Stimulated activated CD4-positive, alpha-beta T cell treated with anti-CD3 and anti-CD28 coated beads, TNF-alpha, amount 100 ng/mL, for 1 hour (primary cell): ENCODE results near the gene ADAP1.
"Not testable (repeated sequence)": the region's sequence is repeated elsewhere in the genome, so short reads cannot be mapped to it uniquely, and the experiment has no call there.

ENCODE experiments used
- DNase-seq, 3 donors: peaks; one replicate each; pipeline ENCODE4 v3.0.0-alpha.2; 2020; ENCODE audit warnings: low read depth in 3 of 3, low spot score in 1 of 3

ADAP1 gene

GRCh38 chr7:960269-960871, 5.9 kb upstream of the ADAP1 start:
- no peak for DNase-seq

DNA sequence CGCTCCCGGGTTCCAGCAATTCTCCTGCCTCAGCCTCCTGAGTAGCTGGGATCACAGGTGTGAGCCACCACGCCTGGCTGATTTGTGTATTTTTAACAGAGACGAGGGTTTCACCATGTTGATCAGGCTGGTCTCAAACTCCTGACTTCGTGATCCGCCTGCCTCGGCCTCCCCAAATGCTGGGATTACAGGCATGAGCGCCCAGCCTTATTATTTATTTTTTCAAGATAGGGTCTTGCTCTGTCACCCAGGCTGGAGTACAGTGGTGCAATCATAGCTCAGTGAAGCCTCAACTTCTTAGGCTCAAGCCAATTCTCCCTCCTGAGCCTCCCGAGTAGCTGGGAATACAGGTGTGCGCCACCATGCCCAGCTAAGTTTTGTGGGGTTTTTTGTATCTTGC, 5.3 kb upstream of the ADAP1 start:
- DNase-seq, result not testable (repeated sequence)

DNA sequence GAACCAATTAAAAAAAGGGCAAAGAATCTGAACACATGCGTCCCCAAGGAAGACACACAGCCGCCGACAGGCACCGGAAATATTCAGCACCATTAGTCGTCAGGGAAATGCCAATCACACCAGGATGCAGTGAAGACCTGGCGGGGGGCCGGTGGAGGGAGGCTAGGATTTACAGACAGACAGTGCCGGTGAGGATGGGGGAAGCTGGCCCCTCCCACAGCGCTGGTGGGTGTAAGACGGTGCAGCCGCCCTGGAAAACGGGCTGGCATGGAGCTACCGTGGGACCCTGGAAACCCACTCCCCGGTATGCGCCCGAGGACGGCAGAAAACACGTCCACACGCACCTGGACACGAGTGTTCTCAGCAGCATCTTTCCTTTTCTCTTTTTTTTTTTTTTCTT, 4.8 kb upstream of the ADAP1 start:
- DNase-seq, result no peak

DNA sequence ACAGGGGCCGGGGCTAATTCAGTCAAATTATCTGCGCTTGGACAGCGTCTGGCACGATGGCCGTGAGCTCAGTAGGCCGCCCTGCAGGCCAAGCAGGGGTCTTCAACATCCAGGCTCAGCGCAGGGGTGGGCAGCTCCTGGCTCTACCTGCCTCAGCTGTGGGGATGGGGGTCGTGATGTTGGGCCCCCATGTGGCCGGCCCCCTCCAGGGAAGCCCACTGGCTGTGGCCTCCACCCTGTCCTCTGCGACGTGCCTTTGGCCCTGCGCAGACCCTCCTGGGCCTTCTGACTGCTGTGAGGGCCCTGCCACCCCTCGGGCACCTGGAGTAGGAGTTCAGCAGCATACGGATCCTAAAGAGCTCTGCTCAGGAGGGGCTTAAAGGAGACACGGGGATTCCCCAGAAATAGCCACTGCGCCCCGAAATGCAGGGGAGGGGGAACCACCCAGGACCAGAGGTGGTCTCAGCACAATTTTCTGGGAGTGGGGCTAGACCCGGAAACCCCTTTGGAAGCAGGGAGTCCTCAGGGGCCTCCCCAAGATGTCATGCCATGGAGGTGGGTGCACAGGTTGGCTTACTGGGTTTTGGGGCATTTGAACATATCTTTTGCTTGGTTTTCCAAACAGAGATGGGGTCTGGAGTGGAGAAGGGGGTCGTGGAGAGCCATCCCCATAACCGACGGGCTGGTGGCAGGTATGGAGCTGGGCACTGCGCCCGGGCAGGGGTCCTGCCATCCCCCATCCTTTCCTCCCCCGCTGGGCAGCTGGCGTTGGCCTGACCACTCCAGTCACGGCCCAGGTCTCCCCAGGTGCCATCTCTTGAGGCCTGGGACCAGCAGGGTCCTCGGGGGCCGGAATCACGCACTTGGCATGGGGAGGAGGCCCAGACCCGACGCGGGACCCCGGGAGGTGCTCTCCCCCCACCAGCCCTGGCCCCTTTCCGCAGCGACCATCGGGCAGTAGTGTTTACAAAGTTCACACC, 4.0 kb upstream of the ADAP1 start:
- no peak for DNase-seq

DNA sequence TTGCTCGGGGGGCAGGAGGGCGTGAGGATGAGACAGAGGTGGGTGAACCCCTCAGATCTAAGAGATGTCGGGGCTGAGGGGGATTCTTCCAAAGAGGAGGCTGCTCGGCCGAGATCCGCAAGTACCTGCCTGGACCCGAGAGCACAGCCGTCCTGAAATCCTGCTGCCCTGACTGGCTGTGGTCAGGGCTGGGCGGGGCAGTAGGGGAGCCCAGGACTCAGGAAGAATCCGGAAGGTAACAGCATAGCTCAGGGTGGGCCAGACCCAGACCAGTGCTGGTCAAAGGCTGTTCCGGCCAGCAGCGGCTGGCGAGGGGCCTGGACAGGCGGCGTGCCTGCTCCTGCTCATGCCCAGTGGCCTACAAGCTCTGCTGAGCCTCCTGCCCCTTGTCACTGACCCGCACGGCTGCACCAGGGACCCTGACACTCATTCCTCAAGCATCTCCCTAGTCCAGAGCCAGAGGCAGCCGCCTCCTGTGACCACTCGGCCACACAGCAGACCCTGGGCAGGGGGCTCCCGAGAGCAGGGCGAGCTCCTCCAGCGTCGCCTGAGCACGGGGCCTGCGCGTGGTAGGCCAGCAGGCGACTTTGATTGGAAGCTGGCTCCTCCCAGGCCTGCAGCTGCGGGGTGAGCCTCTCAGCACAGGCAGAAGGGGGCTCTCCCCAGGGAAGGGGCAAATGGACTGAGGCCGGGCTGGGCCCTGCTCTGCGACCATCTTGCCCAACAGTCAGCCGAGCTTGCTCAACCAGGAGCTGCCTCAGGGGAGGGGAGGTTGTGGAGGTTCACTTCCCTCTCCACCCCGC, 3.1 kb upstream of the ADAP1 start:
- no peak for DNase-seq

- no peak for DNase-seq
Observed at GRCh38 chr7:956031-956430, 1.6 kb upstream of the ADAP1 start.

DNA sequence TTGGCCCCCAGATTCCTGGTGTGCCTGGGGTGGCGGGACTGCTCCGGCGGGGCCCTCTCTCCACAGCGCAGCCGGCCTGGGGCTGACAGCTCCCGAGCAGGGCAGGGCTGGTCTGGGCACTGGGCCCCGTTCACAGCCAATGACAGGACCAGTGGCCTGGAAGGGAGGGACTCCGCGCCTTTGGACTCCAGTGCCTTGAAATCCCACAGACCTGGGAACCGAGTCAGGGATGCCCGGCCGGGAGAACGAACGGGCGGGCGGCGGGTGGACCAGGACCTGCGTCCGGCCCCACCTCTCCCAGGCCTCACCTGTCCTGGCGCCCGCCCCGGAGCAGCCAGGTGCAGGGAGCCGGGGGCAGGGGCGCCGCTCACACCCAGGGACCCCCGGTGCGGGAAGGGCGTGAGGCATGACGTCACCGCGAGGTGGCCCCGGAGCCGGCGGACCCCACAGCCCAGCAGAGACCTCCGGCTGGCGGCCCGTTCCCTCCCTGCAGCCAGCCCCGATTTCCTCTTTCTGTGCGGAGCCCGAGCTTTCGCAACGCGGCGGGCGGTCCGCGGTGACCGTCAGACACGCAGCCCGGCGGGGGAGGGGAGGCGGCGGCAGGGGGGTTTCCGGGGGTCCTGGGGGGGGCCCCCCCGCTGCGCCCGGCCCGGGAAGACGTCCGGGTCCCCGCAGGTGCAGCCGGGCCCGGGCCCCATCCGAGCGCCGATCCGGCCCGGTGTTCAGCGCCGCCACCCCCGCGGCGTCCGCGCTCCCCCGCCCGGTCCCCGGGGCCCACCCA, 743 bp downstream of the ADAP1 start:
- DNase-seq, result no peak

- DNase-seq, result no peak
Observed at GRCh38 chr7:952548-953441, 1.7 kb downstream of the ADAP1 start.

DNA sequence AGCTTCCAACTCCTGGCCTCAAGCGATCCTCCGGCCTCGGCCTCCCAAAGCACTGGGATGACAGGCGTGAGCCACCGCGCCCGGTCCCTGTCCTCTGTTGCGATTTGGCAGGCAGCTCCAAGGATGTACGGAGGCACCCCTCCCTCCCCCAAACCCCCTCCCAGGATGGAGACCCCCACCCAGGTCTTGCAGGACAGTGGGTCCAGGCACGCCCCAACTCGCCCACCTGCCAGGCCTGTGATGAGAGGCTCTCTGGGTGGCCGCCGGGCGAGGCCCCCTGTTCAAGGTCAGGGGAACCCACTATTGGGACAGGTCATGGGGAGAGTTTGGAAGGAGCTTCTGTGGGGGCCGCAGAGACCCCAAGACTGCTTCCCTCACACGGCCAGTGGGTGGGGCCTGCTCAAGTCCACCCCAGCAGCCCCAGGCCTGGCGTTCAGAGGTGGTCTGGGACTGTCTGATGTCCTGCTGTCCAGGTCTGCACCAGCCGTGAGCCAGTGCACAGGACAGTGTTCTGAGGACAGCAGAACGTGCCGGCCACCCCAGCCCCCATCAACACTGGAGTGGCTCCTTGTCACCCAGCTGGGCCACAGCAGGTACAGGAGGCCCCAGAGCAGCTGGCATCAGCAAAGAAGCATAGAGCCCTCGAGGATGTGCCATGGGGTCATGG, 2.5 kb downstream of the ADAP1 start:
- DNase-seq, result no peak

DNA sequence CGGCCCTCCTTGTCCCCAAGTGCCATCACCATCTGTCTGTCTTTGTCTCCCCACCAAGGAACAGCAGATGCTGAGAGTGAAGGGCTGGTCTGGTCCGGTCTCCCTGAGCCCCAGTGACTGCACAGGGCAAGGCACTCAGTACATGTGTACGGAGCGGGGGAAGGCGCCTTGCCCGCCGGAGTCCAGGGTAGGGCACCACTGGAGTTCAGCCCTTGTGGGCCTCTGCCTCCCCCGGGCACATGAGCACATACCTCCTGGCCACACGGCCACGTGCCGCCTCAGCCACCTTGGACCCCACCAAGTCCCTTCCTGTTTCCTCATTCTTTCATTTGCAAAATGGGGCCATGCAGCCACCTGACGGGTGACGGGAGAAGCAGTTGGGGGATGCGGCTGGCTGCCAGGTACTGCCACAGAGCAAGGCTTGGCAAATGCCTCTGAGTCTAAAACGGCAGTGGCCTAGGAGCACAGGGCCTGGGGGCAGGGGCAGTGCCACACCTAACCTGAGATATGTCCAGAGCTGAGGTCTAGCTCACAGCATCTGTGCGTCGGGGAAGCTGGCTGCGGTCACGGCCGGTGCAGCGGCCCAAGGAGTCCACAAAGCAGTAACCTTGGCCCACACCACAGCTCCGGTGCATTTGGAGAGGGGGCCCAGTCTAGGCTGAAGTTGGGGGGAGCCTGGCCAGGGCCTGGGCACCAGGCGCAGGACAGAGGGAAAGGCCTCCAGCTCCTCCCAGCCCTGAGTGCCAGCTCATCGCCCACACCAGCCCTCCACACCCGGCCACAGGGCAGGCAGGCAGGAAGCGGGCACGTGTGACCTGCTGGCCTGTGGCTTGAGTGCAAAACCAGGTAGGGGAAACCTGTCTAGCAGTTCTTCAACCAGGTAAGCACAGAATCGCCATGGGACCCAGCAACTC, 5.2 kb downstream of the ADAP1 start:
- no peak for DNase-seq

DNA sequence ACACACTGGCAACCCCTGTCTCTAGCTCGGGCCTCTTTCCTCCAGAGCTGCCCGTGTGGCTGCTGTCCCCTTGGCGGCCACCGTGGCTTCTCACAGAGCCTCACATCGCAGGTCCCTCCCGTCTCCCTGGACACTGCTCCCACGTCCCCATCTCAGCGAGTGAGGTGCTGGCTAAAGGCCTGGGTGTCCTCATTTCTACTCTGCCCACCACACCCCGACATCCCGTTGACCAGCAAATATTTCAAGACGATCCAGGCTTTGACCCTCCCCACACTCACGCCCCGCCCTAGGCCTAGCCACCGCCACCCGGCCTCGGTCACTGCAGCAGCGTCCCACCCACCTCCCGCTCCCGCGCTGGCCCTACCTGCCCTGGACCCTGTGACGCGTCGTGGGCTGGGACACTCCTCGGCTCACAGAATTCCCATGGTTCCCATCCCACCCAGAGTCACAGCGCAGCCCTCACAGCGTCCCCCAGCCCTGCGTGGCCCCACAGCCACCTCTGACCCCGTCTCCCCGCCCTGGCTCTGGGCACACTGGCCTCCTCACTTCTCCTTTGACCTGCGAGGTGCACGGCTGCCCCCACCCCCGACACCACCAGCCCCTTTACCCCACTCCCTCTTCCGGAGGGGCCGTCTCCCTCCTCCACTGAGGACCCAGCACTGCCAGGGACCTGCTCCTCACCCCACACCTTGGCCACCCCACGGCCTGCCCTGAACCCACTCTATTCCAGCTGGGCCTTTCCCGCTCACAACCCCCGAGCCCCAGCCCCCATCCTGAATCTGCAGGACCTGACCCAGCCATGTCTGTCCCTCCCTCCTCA, 6.9 kb downstream of the ADAP1 start:
- DNase-seq, result no peak

GRCh38 chr7:946256-946996, 8.1 kb downstream of the ADAP1 start:
- DNase-seq, result no peak

DNA sequence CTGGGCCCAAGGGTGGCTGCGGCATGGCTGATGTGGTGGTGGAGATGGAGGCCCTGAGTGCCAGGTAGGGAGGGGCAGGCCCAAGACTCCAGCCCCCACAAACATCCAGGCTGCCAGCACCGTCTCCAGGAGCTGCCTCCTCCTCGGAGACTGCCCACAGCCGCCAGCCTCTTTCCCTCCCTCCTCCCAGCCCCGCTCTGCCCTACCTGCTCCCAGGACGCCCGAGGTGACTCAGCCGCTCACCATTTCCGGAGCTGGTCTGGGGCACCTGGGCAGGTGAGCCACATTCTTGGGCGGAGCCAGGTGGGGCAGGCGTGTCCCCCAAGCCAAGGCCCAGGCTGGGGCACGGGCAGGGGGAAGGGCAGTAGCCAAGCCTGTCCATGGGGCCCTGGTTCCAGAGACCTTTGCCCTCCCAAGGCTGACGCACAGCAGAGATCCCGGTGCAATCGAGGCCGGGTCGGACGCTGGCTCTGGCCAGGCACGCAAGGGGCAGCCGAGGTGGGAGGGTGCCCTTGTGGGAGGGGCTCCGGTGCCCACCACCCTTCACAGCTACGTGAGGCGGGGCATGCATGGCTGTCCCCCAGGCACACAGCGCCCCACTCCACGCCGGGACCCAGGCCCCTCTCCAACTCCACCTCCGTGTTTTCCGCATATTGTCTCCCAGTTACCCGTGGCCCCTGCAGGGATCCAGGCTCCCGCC, 8.8 kb downstream of the ADAP1 start:
- DNase-seq, result no peak

DNA sequence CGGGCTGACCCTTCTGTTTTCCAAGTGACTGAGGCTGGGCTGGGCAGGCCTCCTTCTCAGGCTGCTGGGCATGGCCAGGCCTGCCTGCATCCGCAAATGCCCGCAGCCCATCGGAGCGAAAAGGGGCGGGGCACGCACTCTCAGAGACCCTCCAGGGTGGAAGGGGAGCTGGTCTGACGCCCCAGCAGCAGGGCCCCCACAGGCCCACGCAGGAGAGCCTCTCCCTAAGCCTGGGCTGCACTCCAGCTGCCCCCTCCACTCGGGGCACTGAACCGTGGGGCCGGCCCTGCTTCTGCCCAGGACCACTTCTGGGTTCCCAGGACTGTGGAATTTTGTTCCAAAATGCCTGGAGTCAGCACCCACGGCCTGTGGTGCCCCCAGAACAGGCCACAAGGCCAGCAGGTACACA, 9.3 kb downstream of the ADAP1 start:
- no peak for DNase-seq

DNA sequence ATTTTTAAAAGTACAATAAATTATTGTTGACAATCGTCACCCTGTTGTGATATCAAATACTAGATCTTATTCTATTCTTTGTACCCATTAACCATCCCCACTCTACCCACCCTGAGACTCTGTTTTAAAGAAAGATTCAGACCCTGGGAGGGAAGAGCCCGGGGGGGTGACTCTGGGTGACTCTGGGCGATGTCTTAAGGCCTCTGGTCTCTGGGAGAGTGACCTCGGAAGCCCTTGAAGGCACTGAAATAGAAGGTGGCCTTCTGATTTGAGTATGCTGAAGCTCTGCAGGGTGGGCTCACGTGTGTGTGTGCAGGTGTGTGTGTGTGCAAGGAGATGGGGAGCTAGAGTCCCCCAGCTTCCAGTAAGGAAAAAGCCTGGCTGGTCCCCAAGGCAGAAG, 9.7 kb downstream of the ADAP1 start:
- DNase-seq, result no peak

- not testable (repeated sequence) for DNase-seq
Observed at GRCh38 chr7:943793-944192, 10.7 kb downstream of the ADAP1 start.
